Spinal cord (tissue), 10 donors: ENCODE results near the gene CSHL1. TPM values are rescaled to one million over a fixed set of nuclear protein-coding genes. Genes with fewer than 3 reads are reported as not detected.
A peak's percentile ranks its signal among the peaks of the same experiment; 100 is the strongest.
"Not testable (repeated sequence)": the region's sequence is repeated elsewhere in the genome, so short reads cannot be mapped to it uniquely, and the experiment has no call there.

ENCODE experiments used
- DNase-seq, 6 donors: peaks; one replicate each; pipeline versions ENCODE4 v3.0.0 to v3.0.0-alpha.2; 2013 to 2015; ENCODE audit warnings: low spot score in 6 of 6, low read depth in 4 of 6
- H3K27ac ChIP-seq: one replicate; pipeline ENCODE4 v1.5.1; 2013; ENCODE audit warnings: low read depth, low read length, control low read depth
- H3K27me3 ChIP-seq: one replicate; pipeline ENCODE4 v1.6.1; 2013; ENCODE audit warnings: low read length; ENCODE audit not compliant: control insufficient read depth, insufficient read depth
- H3K36me3 ChIP-seq: one replicate; pipeline ENCODE4 v1.6.1; 2013; ENCODE audit warnings: low read length; ENCODE audit not compliant: control insufficient read depth, insufficient read depth
- H3K4me1 ChIP-seq: one replicate; pipeline ENCODE4 v1.6.1; 2013; ENCODE audit warnings: low read length; ENCODE audit not compliant: control insufficient read depth, insufficient read depth
- H3K4me3 ChIP-seq: one replicate; pipeline ENCODE4 v1.5.1; 2013; ENCODE audit warnings: low read depth, low read length, control low read depth
- H3K9me3 ChIP-seq: one replicate; pipeline ENCODE4 v1.6.1; 2013; ENCODE audit warnings: low read length; ENCODE audit not compliant: control insufficient read depth, insufficient read depth
- WGBS: methylation state at CpG from one replicate; pipeline ENCODE4 v1.1.5; 2013; ENCODE audit warnings: missing lambda C conversion rate; ENCODE audit not compliant: insufficient coverage; 5-methylcytosine and 5-hydroxymethylcytosine counted together
- polyA plus RNA-seq, 2 donors: library from polyadenylated mRNA; unstranded; fragments of 120-200 nt; gene quantifications; one replicate each; pipeline ENCODE4 v1.2.1, GENCODE V29; 2013; ENCODE audit not compliant: insufficient read length in 2 of 2
- total RNA-seq, 2 donors: library from RNA; depleted of rRNA in 1 of 2; stranded (reverse); fragments of 120-200 nt in 1 of 2; fragments of >200 nt in 1 of 2; gene quantifications; one replicate each; pipeline versions ENCODE4 v1.2.3 to v1.2.4, GENCODE V29; 2013 to 2014
- donor health status: healthy.

The CSHL1 gene
- total and polyA plus RNA-seq, 4 donors, result 1.0 TPM; not detected in 3

DNA sequence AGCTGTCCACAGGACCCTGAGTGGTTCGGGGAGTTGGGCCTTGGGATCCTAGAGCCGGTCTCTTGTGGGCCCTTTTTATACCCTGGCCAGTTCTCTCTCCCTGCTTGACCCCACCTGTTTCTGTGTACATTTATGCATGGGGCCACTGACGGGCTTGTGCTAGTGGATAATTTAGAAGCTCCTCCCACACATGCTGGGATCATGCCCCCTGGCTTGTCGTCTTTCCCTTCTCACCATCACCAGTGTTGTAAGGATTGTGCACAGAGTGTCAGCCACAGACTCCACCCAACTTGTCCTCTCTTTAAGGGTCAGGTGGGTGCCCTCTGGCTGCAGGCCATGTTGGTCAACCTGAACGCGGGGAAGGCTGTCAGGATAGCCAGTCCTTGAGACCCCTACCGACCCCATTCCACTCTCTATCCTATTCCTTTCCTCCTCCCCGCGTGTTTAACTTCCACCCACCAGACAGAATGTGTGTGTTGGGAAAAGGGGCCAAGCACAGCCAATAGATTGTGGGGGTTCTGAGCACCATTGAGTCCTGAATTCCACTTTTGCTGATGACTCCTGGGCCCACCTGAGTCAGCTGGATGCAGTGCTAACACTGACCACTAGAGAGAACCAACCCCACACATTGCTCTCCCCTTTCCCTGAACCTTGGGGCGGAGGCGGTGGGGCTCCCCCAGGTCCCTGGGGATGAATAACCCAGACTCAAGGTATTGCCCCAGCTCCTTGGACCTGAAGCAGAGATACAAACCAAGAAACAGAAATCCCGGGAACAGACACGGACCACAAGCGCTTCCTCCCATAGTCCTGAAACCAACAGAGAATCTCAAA, 14.3 kb downstream of the CSHL1 start, which contains the start of gene CSH1:
Gene CSH1, minus strand, starts transcription at position 51 of the 831 bp plus-strand sequence. CDS start 63 bp downstream, outside the sequence.
- not testable (repeated sequence) for H3K27ac ChIP-seq

DNA sequence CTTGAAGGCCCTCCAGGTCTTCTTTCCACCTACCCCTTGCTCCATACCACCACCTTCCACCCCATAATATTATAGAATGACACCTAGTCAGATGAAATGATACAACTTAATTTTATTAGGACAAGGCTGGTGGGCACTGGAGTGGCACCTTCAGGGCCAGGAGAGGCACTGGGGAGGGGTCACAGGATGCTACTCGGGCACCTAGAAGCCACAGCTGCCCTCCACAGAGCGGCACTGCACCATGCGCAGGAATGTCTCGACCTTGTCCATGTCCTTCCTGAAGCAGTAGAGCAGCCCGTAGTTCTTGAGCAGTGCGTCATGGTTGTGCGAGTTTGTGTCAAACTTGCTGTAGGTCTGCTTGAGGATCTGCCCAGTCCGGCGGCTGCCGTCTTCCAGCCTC, 16.2 kb downstream of the CSHL1 start:
- 100% methylated on average over 1 of the region's 10 CpGs for WGBS
- not testable (repeated sequence) for H3K27ac ChIP-seq, H3K4me3 ChIP-seq, H3K4me1 ChIP-seq, H3K9me3 ChIP-seq, DNase-seq, H3K36me3 ChIP-seq, H3K27me3 ChIP-seq

More for the DNA sequence above, 14.3 kb downstream of the CSHL1 start, which contains the start of gene CSH1:
- 80% methylated on average over 1 of the region's 14 CpGs for WGBS
- not testable (repeated sequence) for H3K36me3 ChIP-seq, H3K9me3 ChIP-seq, DNase-seq, H3K4me3 ChIP-seq, H3K4me1 ChIP-seq, H3K27me3 ChIP-seq

DNA sequence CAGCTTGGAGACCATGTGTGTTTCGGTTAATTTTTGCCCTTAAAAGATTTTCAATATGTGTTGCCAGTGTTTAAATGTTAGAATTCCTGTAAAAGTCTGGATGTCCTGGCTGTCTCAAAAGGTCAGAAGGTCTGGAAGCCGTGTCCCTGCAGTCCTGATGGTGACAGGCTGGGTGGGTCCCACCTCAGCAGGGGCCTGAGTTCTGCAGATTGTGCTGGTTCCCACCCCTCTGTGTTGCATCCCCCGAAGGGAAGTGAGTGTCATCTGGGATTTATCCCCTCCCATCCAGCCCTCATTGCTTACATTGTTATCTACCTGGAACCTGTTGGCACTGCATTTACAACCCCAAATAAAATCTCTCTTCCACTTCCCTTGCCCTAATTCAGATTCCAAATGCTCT, 17.0 kb downstream of the CSHL1 start:
- not testable (repeated sequence) for DNase-seq, H3K36me3 ChIP-seq, H3K27me3 ChIP-seq, H3K4me3 ChIP-seq, H3K9me3 ChIP-seq, H3K27ac ChIP-seq, H3K4me1 ChIP-seq
- 69% methylated on average over 2 of the region's 3 CpGs for WGBS

DNA sequence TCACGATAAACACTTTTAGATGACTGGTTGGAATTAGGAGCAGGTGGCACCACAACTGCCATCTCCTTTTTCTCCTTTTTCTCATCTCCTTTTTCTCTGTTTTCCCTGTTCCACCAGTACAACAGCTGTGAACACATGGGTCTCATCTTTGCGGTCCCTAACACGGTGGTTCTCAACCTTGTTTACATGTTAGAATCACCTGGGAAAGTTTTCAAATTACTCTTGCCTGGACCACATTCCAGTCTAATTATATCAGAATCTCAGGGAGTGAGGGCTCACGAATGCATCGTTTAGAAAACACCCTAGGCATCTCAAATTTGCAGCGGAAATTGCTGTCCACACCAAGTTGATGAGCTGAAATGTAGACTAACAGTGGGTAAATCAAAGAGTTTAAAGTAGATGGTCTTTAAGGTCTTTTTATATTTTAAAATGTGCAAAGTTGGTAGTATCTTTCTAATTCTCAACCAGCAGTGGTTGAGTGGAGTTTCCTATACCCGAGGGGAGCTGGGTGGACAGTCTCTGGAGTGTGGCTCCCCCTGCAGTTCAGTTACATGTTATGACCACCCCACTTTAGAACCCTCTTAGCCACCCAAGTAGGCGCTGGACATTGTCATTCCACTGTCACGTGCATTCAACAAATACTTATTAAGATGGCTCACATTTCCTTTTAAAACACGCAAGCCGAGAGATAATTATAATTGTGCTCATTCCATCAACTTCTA, 18.6 kb downstream of the CSHL1 start:
- DNase-seq, H3K27me3 ChIP-seq, H3K4me3 ChIP-seq, H3K27ac ChIP-seq, H3K36me3 ChIP-seq, H3K4me1 ChIP-seq, H3K9me3 ChIP-seq: not testable (repeated sequence)
- WGBS, result no CpG with 5 or more reads among the region's 11 CpGs

DNA sequence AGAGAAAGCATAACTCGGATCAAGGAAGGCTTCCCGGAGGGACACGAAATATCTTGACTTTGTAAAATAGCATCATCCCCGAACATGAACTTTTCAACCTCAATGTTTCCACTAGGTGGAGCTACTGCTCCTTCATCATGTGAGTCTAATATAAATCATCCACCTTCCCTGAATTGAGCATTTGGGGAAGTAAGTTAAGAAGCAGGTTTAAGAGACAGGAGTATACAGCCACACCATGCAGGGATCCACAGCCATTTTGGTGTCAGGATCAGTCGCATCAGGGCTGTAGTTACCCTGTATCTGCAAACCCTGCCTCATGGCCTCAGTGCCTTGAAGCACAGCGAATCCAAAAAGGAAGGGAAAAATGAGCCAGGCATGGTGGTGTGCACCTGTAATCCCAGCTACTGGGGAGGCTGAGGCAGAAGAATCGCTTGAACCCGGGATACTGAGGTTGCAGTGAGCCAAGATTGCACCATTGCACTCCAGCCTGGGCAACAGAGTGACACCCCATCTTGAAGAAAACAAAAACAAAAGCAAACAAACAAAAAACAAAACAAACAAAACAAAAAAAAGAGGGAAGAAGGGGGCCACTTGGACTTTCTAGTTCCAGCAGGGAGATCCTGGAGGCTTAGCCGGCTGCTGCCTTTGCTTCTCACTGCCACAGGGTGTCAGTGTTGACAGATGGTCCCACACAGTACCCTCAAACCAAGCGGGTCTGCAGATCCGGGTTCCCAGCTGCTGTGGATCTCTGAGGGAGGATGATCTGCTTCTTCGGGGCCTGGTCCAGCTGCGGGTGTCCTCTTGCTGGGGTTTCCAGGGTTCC, 21.8 kb downstream of the CSHL1 start:
- peak in 2 of 6 donors; percentile 47 to 84 for DNase-seq
- not testable (repeated sequence) for H3K27ac ChIP-seq, H3K27me3 ChIP-seq, H3K9me3 ChIP-seq, H3K4me3 ChIP-seq, H3K36me3 ChIP-seq, H3K4me1 ChIP-seq
- WGBS, result 35% methylated on average over 2 of the region's 13 CpGs

DNA sequence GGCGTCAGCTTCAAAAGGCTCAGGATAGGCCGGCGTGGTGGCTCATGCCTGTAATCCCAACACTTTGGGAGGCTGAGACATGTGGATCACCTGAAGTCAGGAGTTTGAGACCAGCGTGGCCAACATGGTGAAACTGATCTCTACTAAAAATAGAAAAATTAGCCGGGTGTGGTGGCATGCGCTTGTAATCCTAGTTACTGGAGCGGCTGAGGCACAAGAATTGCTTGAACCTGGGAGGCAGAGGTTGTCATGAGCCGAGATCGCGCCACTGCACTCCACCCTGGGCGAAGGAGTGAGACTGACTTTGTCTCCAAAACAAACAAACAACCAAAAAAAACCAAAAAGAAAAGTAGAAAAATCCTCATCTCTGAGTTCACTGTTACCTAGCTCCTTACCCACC, 25.9 kb downstream of the CSHL1 start:
- H3K4me1 ChIP-seq, H3K27me3 ChIP-seq, H3K9me3 ChIP-seq, H3K36me3 ChIP-seq, DNase-seq, H3K27ac ChIP-seq, H3K4me3 ChIP-seq: not testable (repeated sequence)
- WGBS, result 97% methylated on average over 6 of the region's 11 CpGs

DNA sequence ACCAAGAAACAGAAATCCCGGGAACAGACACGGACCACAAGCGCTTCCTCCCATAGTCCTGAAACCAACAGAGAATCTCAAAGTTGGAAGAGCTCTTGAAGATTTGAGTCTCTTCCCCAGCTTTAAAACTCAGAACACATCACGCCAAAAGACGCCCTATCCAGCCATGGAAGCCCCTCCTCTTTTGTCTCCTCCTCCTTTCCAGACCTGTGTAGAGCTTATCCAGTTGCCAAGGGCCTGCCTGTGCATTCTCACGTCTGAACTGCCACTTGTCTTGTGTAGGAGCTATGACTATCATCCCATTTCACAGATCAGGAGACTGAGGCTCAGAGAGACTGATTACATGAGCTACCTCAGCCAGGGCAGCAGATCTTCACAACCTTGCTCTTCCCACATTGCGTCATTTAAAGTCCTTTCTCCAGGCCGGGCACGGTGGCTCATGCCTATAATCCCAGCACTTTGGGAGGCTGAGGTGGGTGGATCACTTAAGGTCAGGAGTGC, 28.4 kb downstream of the CSHL1 start:
- not testable (repeated sequence) for H3K9me3 ChIP-seq, H3K4me1 ChIP-seq, H3K4me3 ChIP-seq, H3K27me3 ChIP-seq, H3K36me3 ChIP-seq, H3K27ac ChIP-seq, DNase-seq
- WGBS, result 56% methylated on average over 4 of the region's 9 CpGs

DNA sequence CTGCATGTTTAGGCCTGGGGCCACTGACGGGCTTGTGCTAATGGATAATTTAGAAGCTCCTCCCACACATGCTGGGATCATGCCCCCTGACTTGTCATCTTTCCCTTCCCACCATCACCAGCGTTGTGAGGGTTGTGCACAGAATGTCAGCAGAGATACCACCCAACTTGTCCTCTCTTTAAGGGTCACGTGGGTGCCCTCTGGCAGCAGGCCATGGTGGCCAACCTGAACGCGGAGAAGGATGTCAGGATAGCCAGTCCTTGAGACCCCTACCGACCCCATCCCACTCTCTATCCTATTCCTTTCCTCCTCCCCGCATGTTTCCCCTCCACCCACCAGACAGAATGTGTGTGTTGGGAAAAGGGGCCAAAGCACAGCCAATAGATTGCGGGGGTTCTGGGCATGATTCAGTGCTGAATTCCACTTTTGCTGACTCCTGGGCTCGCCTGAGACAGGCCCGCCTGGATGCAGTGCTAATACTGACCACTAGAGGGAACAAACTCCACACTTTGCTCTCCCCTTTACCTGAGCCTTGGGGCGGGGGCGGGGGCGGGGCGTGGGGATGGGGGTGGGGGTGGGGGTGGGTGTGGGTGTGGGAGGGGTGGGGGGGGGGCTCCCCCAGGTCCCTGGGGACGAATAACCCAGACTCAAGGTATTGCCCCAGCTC, 29.0 kb downstream of the CSHL1 start, which contains the start of gene GH2:
Gene GH2, minus strand, starts transcription at position 10 of the 667 bp plus-strand sequence. CDS start 143 bp downstream, outside the sequence.
- Histone ChIP-seq H3K27ac (no peak within 1 kb of the TSS), H3K4me1 (no peaks in the 10 kb centered on the region), H3K4me3 (no peak within 1 kb of the TSS), H3K9me3 (no peaks in the 10 kb centered on the region), H3K27me3 (no peaks in the 10 kb centered on the region), H3K36me3 (no peaks in the 10 kb centered on the region)
- 83% methylated on average over 3 of the region's 15 CpGs for WGBS
- peak in 2 of 6 donors; percentile 26 to 43 for DNase-seq

DNA sequence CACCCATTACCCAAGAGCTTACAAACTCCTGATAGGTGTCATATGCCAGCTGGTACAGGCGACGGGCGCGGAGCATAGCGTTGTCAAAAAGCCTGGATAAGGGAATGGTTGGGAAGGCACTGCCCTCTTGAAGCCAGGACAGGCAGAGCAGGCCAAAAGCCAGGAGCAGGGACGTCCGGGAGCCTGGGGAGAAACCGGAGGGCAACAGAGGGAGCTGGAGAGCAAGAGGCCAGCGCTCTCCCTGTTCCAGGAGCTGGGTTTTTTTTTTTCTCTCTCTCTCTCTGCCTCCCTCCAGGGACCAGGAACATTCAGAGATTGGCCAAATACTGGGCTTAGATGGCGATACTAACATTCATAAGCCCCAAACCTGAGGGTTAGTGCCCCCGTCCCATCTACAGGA, 29.7 kb downstream of the CSHL1 start:
- H3K27ac ChIP-seq, H3K36me3 ChIP-seq, H3K4me3 ChIP-seq, H3K4me1 ChIP-seq, H3K9me3 ChIP-seq, H3K27me3 ChIP-seq, DNase-seq: not testable (repeated sequence)
- WGBS, result 38% methylated on average over 9 of the region's 11 CpGs
